Gastroesophageal sphincter (tissue), 3 donors: ENCODE measurements around the gene SLC35F3.

ENCODE experiments used
- CTCF ChIP-seq, 4 experiments: fragments of 200-600 bp in 2 of 4; fragments of 450-650 bp in 2 of 4; sonication (generic) in 1 of 4; IDR thresholded peaks; one replicate each; pipeline ENCODE4 v1.5.1; 2017 to 2019; ENCODE audit warnings: antibody characterized with exemption in 4 of 4, mild to moderate bottlenecking in 2 of 4, moderate library complexity in 2 of 4
- EP300 ChIP-seq: sonication (generic); formaldehyde crosslinking; IDR thresholded peaks from one replicate; pipeline ENCODE4 v1.6.1; 2017; ENCODE audit warnings: antibody characterized with exemption, mild to moderate bottlenecking
- POLR2A ChIP-seq, 2 donors: fragments of 450-650 bp; IDR thresholded peaks; one replicate each; pipeline ENCODE4 v1.6.1; 2017; ENCODE audit warnings: antibody characterized with exemption in 2 of 2, mild to moderate bottlenecking in 2 of 2, moderate library complexity in 1 of 2

- TF ChIP-seq POLR2A (IDR thresholded peaks at IDR 0.05) (no peak), CTCF (IDR thresholded peaks at IDR 0.05) (no peak), EP300 (no peak)
These were observed 136.2 kb downstream of the SLC35F3 start for GRCh38 chr1:234040446-234041317.
